ENCODE measurements around the gene CEL. TPM values are rescaled to one million over a fixed set of nuclear protein-coding genes. Genes with fewer than 3 reads are reported as not detected.

CEL gene
- polyA plus RNA-seq, 1 donor from 2014 or later: not detected

- H3K9me3 Mint-ChIP-seq: no peaks in the 10 kb centered on the region
- peaks cover 26 to 37% (median 36%) of the 10 kb centered on the region in 3 donors for H3K4me1 Mint-ChIP-seq
- H3K27ac Mint-ChIP-seq: peak overlapping the region; percentile 80 to 97 (median 91)
- H3K4me3 Mint-ChIP-seq: peak overlapping the region; percentile 34 to 89 (median 78)
- no peaks in the 10 kb centered on the region for H3K27me3 Mint-ChIP-seq
- H3K36me3 Mint-ChIP-seq: no peaks in the 10 kb centered on the region
Observed at GRCh38 chr9:133115604-133116345, 54.0 kb downstream of the CEL start.

- Mint-ChIP-seq H3K27me3 (no peaks in the 10 kb centered on the region), H3K4me1 (peaks cover 27 to 40% (median 39%) of the 10 kb centered on the region in 3 donors), H3K4me3 (peak overlapping the region in 1 of 4 donors; percentile 74), H3K27ac (peak overlapping the region in 2 of 3 donors; percentile 47 to 97), H3K9me3 (no peaks in the 10 kb centered on the region), H3K36me3 (no peaks in the 10 kb centered on the region)
Observed at GRCh38 chr9:133116346-133117231, 54.8 kb downstream of the CEL start.

GRCh38 chr9:133117271-133118178 lies 55.7 kb downstream of the CEL start:
- Mint-ChIP-seq H3K36me3 (no peaks in the 10 kb centered on the region), H3K4me1 (peaks cover 28 to 40% (median 39%) of the 10 kb centered on the region in 3 donors), H3K9me3 (no peaks in the 10 kb centered on the region), H3K4me3 (peak overlapping the region in 3 of 4 donors; percentile 17 to 28 (median 23)), H3K27me3 (no peaks in the 10 kb centered on the region), H3K27ac (peak overlapping the region in 1 of 3 donors; percentile 97)

GRCh38 chr9:133118179-133118520 lies 56.4 kb downstream of the CEL start:
- Mint-ChIP-seq H3K36me3 (no peaks in the 10 kb centered on the region), H3K4me1 (peaks cover 24 to 37% (median 36%) of the 10 kb centered on the region in 3 donors), H3K9me3 (no peaks in the 10 kb centered on the region), H3K4me3 (peak overlapping the region in 1 of 4 donors; percentile 82), H3K27me3 (no peaks in the 10 kb centered on the region), H3K27ac (peak overlapping the region in 1 of 3 donors; percentile 97)

- Mint-ChIP-seq H3K4me1 (peaks cover 24 to 39% (median 34%) of the 10 kb centered on the region in 3 donors), H3K27ac (peak overlapping the region in 1 of 3 donors; percentile 97), H3K4me3 (peak overlapping the region in 1 of 4 donors; percentile 82), H3K9me3 (no peaks in the 10 kb centered on the region), H3K27me3 (no peaks in the 10 kb centered on the region), H3K36me3 (no peaks in the 10 kb centered on the region)
Observed at GRCh38 chr9:133118568-133118967, 56.8 kb downstream of the CEL start.

- peak overlapping the region in 1 of 3 donors; percentile 97 for H3K27ac Mint-ChIP-seq
- no peaks in the 10 kb centered on the region for H3K27me3 Mint-ChIP-seq
- peak overlapping the region in 2 of 4 donors; percentile 58 to 82 for H3K4me3 Mint-ChIP-seq
- no peaks in the 10 kb centered on the region for H3K9me3 Mint-ChIP-seq
- no peaks in the 10 kb centered on the region for H3K36me3 Mint-ChIP-seq
- peaks cover 30 to 35% (median 34%) of the 10 kb centered on the region in 3 donors for H3K4me1 Mint-ChIP-seq
Observed at GRCh38 chr9:133119103-133119845, 57.5 kb downstream of the CEL start.

- peaks cover 32 to 35% (median 34%) of the 10 kb centered on the region in 3 donors for H3K4me1 Mint-ChIP-seq
- peak overlapping the region in 1 of 3 donors; percentile 78 for H3K27ac Mint-ChIP-seq
Observed at GRCh38 chr9:133119846-133120500, 58.2 kb downstream of the CEL start.

GRCh38 chr9:133120501-133121197 lies 58.9 kb downstream of the CEL start:
- peak overlapping the region; percentile 60 to 80 (median 70) for H3K4me3 Mint-ChIP-seq
- H3K27ac Mint-ChIP-seq: peak overlapping the region; percentile 23 to 78 (median 53)
- H3K9me3 Mint-ChIP-seq: no peaks in the 10 kb centered on the region
- peaks cover 30 to 33% (median 32%) of the 10 kb centered on the region in 3 donors for H3K4me1 Mint-ChIP-seq
- no peaks in the 10 kb centered on the region for H3K36me3 Mint-ChIP-seq
- no peaks in the 10 kb centered on the region for H3K27me3 Mint-ChIP-seq

More at GRCh38 chr9:133119846-133120500, 58.2 kb downstream of the CEL start:
- H3K4me3 Mint-ChIP-seq: peak overlapping the region in 3 of 4 donors; percentile 60 to 79 (median 60)
- H3K36me3 Mint-ChIP-seq: no peaks in the 10 kb centered on the region
- H3K27me3 Mint-ChIP-seq: no peaks in the 10 kb centered on the region
- no peaks in the 10 kb centered on the region for H3K9me3 Mint-ChIP-seq

Other genes with a start within 250 kb of the CEL start
- gene AK8, start 183.7 kb upstream of the CEL start, polyA plus RNA-seq: 11.8 TPM
- 4.6 TPM for gene SPACA9, start 183.1 kb upstream of the CEL start, polyA plus RNA-seq
- gene TSC1, start 117.4 kb upstream of the CEL start, polyA plus RNA-seq: 8.9 TPM
- gene GFI1B, start 83.3 kb upstream of the CEL start, polyA plus RNA-seq: 0.74 TPM
- gene GTF3C5, start 31.0 kb upstream of the CEL start, polyA plus RNA-seq: 34.5 TPM
- 16.9 TPM for gene RALGDS, start 59.3 kb downstream of the CEL start, polyA plus RNA-seq
- gene GBGT1, start 101.9 kb downstream of the CEL start, polyA plus RNA-seq: 1.7 TPM
- not detected for gene OBP2B, start 147.3 kb downstream of the CEL start, polyA plus RNA-seq
- not detected for gene ABO, start 213.2 kb downstream of the CEL start, polyA plus RNA-seq

Measured in IgD-negative memory B cell (primary cell).